Measurements from ENCODE around the gene EYA2.

GRCh38 chr20:46930640-46931339, 36.1 kb downstream of the EYA2 start:
- no peak for TF ChIP-seq FOXM1 (IDR thresholded peaks at IDR 0.05; ENCODE audit: borderline replicate concordance)
- no peak for TF ChIP-seq ZNF384 (IDR thresholded peaks at IDR 0.05)
- no peak for TF ChIP-seq LEF1 (IDR thresholded peaks at IDR 0.05; ENCODE audit: borderline replicate concordance)
- TF ChIP-seq BHLHE40 (IDR thresholded peaks at IDR 0.05; ENCODE audit: borderline replicate concordance): no peak
- TF ChIP-seq SP1 (IDR thresholded peaks at IDR 0.05): no peak
- no peak for TF ChIP-seq L3MBTL2 (conservative IDR thresholded peaks at IDR 0.05)
- TF ChIP-seq ARNT (IDR thresholded peaks at IDR 0.05): no peak
- no peak for TF ChIP-seq NFRKB (IDR thresholded peaks at IDR 0.05)
- TF ChIP-seq FOXA1 (IDR thresholded peaks at IDR 0.05): no peak
- no peak for TF ChIP-seq FOXK2 (IDR thresholded peaks at IDR 0.05)

Data from HEK293T (cell line).